Measurements from ENCODE around the gene NCOR1. TPM values are rescaled to one million over a fixed set of nuclear protein-coding genes. Genes with fewer than 3 reads are reported as not detected.
"Not testable (repeated sequence)": the region's sequence is repeated elsewhere in the genome, so short reads cannot be mapped to it uniquely, and the experiment has no call there.

The NCOR1 gene
- total and polyA plus RNA-seq, 2 experiments from 2014 or later, result 102 to 132 TPM

DNA sequence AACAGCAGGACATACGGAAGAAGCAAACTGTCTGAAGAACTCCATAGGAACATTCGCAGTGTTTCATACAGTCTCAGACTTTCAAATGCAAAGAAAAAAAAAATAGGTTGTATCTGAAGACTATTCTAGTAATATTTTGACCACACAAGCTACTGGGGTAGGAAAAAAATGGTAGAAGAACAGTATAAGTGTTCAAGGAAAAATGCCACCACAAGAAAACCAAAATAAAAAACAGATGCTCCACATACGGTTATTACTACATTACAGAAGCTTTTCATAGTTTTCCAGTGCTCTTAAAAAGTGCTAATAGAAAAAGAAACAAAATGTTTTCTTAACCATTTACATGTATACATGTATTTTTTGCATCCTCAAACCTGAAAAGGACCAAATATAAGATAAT, 3.7 kb downstream of the NCOR1 start (continued):
- TF ChIP-seq POLR2AphosphoS5 (IDR thresholded peaks at IDR 0.05; ENCODE audit: low read depth), result no peak
- TF ChIP-seq, protein P1, sequence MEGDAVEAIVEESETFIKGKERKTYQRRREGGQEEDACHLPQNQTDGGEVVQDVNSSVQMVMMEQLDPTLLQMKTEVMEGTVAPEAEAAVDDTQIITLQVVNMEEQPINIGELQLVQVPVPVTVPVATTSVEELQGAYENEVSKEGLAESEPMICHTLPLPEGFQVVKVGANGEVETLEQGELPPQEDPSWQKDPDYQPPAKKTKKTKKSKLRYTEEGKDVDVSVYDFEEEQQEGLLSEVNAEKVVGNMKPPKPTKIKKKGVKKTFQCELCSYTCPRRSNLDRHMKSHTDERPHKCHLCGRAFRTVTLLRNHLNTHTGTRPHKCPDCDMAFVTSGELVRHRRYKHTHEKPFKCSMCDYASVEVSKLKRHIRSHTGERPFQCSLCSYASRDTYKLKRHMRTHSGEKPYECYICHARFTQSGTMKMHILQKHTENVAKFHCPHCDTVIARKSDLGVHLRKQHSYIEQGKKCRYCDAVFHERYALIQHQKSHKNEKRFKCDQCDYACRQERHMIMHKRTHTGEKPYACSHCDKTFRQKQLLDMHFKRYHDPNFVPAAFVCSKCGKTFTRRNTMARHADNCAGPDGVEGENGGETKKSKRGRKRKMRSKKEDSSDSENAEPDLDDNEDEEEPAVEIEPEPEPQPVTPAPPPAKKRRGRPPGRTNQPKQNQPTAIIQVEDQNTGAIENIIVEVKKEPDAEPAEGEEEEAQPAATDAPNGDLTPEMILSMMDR (conservative IDR thresholded peaks at IDR 0.05; ENCODE audit: low read depth in 2 of 2), result no peak

DNA sequence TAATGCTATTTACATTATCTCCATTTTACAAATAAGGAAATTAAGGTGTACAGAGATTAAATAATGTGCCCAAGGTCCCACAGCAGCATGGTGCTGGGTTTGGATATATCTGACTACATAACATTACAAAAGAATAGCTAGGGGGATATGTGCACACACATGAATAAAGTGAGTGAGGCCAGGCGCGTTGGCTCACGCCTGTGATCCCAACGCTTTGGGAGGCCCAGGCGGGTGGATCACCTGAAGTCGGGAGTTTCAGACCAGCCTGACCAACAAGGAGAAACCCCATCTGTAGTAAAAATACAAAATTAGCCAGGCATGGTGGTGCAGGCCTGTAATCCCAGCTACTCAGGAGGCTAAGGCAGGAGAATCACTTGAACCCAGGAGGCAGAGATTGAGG, 10.6 kb downstream of the NCOR1 start:
- H3K27ac Mint-ChIP-seq, result peak overlapping the region; percentile 84
- H3K4me1 ChIP-seq (ENCODE audit: insufficient read depth), result peaks cover 23% of the 10 kb centered on the region
- peak overlapping the region; percentile 2; the same call in 1 of the 2 replicates for H3K27ac ChIP-seq (ENCODE audit: low read depth)
- peaks cover 100% of the 10 kb centered on the region for H3K79me2 ChIP-seq (replicated peaks; ENCODE audit: insufficient read depth)
- not testable (repeated sequence) for H3K9me2 ChIP-seq (ENCODE audit: insufficient read depth); H3K9me3 Mint-ChIP-seq; H3K4me3 ChIP-seq; ATAC-seq; H3K4me3 Mint-ChIP-seq; H2AFZ ChIP-seq; H3K27me3 Mint-ChIP-seq (ENCODE audit: insufficient read depth, low read depth, poor library complexity); H3K36me3 ChIP-seq (ENCODE audit: insufficient read depth); H3K27me3 ChIP-seq (ENCODE audit: insufficient read depth); H3F3A ChIP-seq (replicated peaks; ENCODE audit: low read depth); DNase-seq (ENCODE audit: low spot score); H3K36me3 Mint-ChIP-seq (ENCODE audit: low read depth)
- peaks cover 34% of the 10 kb centered on the region for H4K20me1 ChIP-seq (replicated peaks; ENCODE audit: insufficient read depth)
- H3K4me2 ChIP-seq, result peak overlapping the region; percentile 25
- H3K4me1 Mint-ChIP-seq, result peaks cover 44% of the 10 kb centered on the region

DNA sequence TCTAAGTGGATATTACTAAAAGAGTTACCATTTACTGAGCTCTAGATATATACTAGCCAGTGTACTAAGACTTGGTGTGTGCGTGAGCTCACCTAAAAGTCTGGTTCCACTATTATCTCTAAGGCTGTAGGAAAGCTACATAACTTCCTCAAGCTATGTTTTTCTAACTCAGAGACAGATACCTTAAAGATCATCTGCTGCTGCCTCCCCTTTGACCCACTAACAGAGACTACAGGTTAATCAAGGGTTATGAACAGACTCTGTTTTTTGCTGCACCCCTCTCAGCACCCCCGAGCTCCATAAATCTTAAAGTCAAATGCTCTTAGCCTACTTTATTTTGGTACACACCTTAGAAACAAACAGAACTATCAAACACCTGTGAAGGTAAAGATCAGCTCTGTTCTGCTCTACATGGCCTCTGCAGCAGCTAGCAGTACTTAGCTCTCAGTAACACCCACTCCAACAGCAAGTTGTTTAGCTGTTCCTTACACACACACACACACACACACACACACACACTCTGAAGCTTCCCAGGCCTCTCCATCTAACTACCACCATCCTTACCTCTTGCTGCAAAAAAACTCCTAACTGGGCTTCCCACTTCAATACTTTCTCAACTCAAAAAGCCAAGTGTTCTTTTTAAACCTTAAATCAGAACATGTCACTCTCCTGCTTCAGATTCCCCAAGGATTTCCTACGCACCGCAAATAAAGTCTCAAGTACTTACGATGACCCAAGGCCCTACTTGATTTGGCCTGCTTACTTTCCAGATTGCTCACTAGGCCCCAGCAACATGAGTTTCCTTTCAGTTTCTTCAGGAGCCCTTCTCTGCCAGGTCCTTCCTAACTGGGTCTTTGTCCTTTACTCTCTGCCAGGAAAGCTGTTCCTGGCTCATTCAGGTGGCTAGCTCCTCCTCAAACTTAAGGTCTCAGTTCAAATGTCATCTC, 12.5 kb downstream of the NCOR1 start:
- not testable (repeated sequence) for H3K27me3 ChIP-seq (ENCODE audit: insufficient read depth); H3K36me3 Mint-ChIP-seq (ENCODE audit: low read depth); DNase-seq (ENCODE audit: low spot score); H3F3A ChIP-seq (replicated peaks; ENCODE audit: low read depth); H3K9me2 ChIP-seq (ENCODE audit: insufficient read depth); H3K27ac ChIP-seq (ENCODE audit: low read depth); H3K4me3 ChIP-seq; ATAC-seq; H3K27me3 Mint-ChIP-seq (ENCODE audit: insufficient read depth, low read depth, poor library complexity); H2AFZ ChIP-seq; H3K36me3 ChIP-seq (ENCODE audit: insufficient read depth); H3K9me3 Mint-ChIP-seq
- Mint-ChIP-seq H3K4me3 (peak overlapping the region; percentile 1; the same call in 1 of the 3 replicates), H3K4me1 (peaks cover 54% of the 10 kb centered on the region), H3K27ac (peak overlapping the region; percentile 53)
- H3K4me1 ChIP-seq (ENCODE audit: insufficient read depth), result peaks cover 33% of the 10 kb centered on the region
- H4K20me1 ChIP-seq (replicated peaks; ENCODE audit: insufficient read depth), result peaks cover 31% of the 10 kb centered on the region
- peaks cover 100% of the 10 kb centered on the region for H3K79me2 ChIP-seq (replicated peaks; ENCODE audit: insufficient read depth)
- 0 out of 2 replicates have a peak overlapping the region, but pooled peaks have one; percentile 27 for H3K4me2 ChIP-seq

DNA sequence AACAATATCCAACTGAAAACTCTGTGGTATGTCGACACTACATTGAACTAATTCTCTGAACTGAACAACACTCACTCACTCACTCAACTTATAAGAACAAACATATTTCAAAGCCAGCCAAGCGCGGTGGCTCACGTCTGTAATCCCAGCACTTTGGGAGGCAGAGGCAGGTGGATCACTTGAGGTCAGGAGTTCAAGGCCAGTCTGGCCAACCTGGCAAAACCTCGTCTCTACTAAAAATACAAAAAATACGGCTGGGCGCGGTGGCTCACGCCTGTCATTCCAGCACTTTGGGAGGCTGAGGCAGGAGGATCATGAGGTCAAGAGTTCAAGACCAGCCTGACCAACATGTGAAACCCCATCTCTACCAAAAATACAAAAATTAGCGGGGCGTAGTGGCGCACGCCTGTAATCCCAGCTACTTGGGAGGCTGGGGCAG, 13.6 kb downstream of the NCOR1 start:
- H3K36me3 ChIP-seq (ENCODE audit: insufficient read depth); H3K4me2 ChIP-seq; H3K9me2 ChIP-seq (ENCODE audit: insufficient read depth); H3K27me3 ChIP-seq (ENCODE audit: insufficient read depth); H3K4me3 ChIP-seq; H3K27me3 Mint-ChIP-seq (ENCODE audit: insufficient read depth, low read depth, poor library complexity); H3K27ac ChIP-seq (ENCODE audit: low read depth); DNase-seq (ENCODE audit: low spot score); H3F3A ChIP-seq (replicated peaks; ENCODE audit: low read depth); H3K9me3 Mint-ChIP-seq; H2AFZ ChIP-seq; H3K4me3 Mint-ChIP-seq; ATAC-seq: not testable (repeated sequence)
- peak overlapping the region; percentile 38; the same call in 1 of the 2 replicates for H3K27ac Mint-ChIP-seq
- Histone ChIP-seq H3K79me2 (replicated peaks; ENCODE audit: insufficient read depth) (peaks cover 100% of the 10 kb centered on the region), H3K4me1 (ENCODE audit: insufficient read depth) (peaks cover 33% of the 10 kb centered on the region), H4K20me1 (replicated peaks; ENCODE audit: insufficient read depth) (peaks cover 32% of the 10 kb centered on the region)
- peaks cover 52% of the 10 kb centered on the region for H3K4me1 Mint-ChIP-seq
- H3K36me3 Mint-ChIP-seq (ENCODE audit: low read depth), result peaks cover 14% of the 10 kb centered on the region; the same call in 2 of the 3 replicates

All from GM23338 (cell line).